ENCODE results near the gene MAP7D3.

MAP7D3 gene

DNA sequence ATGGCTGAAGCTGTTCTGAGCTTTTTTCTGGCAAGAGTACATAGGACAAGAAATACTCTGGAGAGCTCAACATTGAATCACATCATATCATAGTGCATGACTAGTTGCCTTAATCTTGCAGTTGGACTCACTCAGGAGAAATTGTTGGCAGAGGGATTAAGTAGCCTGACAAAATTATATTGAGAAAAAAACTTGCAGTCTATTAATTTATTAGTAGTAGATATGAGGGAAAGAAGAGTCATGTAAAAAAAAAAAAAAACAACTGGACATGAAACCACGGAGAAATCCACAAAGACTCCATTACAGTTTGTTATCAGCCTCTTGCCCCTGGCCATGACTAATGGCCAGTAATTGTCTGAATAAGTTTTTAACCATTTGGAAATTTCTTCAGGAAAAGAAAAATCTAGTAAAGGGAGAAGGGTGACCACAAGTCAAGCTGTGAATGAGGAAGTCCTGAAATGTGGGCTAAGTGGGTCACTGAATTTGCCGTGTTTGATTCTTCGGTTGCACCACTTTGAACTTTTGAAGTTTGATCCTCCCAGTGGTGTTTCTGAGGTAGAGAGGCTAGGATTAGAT is 58.3 kb downstream of the MAP7D3 start:
- no peak overlapping the region for H3K27ac ChIP-seq (replicated peaks; ENCODE audit: low read length)
- no peak overlapping the region for H2BK120ac ChIP-seq (ENCODE audit: low read depth, low read length)
- H3K27me3 ChIP-seq (ENCODE audit: control insufficient read depth in 3 of 3, insufficient read depth in 3 of 3, low read depth in 1 of 3, low read length in 3 of 3) = no peaks in the 10 kb centered on the region
- H3K36me3 ChIP-seq (replicated peaks in 1 of 2; ENCODE audit: control insufficient read depth in 2 of 2, insufficient read depth in 2 of 2, low read length in 2 of 2) = no peaks in the 10 kb centered on the region
- no peak overlapping the region for H3K14ac ChIP-seq (ENCODE audit: low read length)
- H3K4me3 ChIP-seq (ENCODE audit: low read length in 2 of 2) = no peak overlapping the region
- H3K23ac ChIP-seq (ENCODE audit: low read depth, low read length, poor library complexity) = no peak overlapping the region
- WGBS, 2 donors (ENCODE audit: extremely low coverage in 2 of 2, insufficient read length in 2 of 2, insufficient replicate concordance in 1 of 2) = no CpG with 5 or more reads among the region's 3 CpGs
- no peak overlapping the region for H4K8ac ChIP-seq (ENCODE audit: low read depth, low read length)
- no peak overlapping the region for H3K4me2 ChIP-seq (ENCODE audit: insufficient read depth, low read length, poor library complexity, severe bottlenecking)
- H2BK12ac ChIP-seq (ENCODE audit: low read length) = no peak overlapping the region
- H3K79me1 ChIP-seq (ENCODE audit: low read depth, low read length) = peaks cover 2% of the 10 kb centered on the region
- DNase-seq (ENCODE audit: low spot score) = no peak
- no peak overlapping the region for H3K4ac ChIP-seq (ENCODE audit: low read length)
- no peak overlapping the region for H3K18ac ChIP-seq (ENCODE audit: low read length)
- H2BK15ac ChIP-seq (ENCODE audit: low read length) = no peak overlapping the region
- no peak overlapping the region for H3K9ac ChIP-seq (ENCODE audit: low read depth, low read length, poor library complexity)
- no peak overlapping the region for H2AK5ac ChIP-seq (ENCODE audit: low read depth, low read length)
- H3K9me3 ChIP-seq (replicated peaks in 1 of 2; ENCODE audit: control insufficient read depth in 2 of 2, insufficient read depth in 1 of 2, low read depth in 1 of 2, low read length in 2 of 2) = no peaks in the 10 kb centered on the region
- H2BK5ac ChIP-seq (ENCODE audit: low read length) = no peak overlapping the region
- H4K91ac ChIP-seq (ENCODE audit: low read depth, low read length, poor library complexity) = no peak overlapping the region
- no peak overlapping the region for H2AFZ ChIP-seq (ENCODE audit: low read length)
- no peaks in the 10 kb centered on the region for H3K4me1 ChIP-seq (ENCODE audit: control insufficient read depth in 2 of 2, insufficient read depth in 1 of 2, low read depth in 1 of 2, low read length in 2 of 2)

DNA sequence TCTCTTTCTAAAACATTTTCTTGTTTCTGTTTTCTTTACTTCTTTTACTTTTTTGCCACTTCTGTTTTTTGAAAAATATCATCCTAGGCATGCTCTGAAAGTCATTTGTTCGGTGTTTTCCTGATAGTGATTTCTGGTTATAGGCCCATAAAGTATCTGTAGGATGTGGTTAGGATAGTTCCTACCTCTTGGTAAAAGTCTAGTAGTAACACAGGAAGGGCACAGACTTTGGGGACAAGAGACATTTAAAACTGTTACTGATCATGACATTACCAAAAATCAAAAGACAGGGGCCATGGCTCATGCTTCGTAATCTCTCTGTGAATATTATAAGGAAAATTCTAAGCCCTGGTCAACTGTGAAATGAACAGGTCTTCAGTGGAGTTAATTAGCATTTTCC is 59.1 kb downstream of the MAP7D3 start:
- no CpG with 5 or more reads among the region's 2 CpGs for WGBS, 2 donors (ENCODE audit: extremely low coverage in 2 of 2, insufficient read length in 2 of 2, insufficient replicate concordance in 1 of 2)
- H3K4me1 ChIP-seq (ENCODE audit: control insufficient read depth in 2 of 2, insufficient read depth in 1 of 2, low read depth in 1 of 2, low read length in 2 of 2) = no peaks in the 10 kb centered on the region

DNA sequence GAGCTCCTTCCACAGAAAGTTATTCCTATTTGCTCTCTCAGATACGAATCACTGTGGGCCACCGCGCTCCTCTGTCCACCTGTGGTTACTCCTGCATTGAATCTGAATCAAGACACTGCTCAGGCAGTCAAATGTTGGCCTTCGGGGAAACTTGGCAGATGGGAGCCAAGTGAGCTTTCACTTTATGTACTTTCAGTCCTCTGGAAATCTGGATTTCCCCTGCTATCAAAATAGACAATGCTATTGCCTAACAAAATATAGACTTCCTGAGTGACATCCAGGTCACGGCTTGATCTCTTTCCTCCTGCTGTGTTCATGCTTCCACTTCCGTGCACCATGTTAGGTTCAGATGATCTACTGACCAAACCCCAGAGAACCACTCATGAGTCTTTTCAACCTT is 60.0 kb downstream of the MAP7D3 start:
- Histone ChIP-seq H3K4ac (ENCODE audit: low read length) (no peak overlapping the region), H2BK15ac (ENCODE audit: low read length) (no peak overlapping the region), H3K4me3 (ENCODE audit: low read length in 2 of 2) (no peak overlapping the region), H3K9ac (ENCODE audit: low read depth, low read length, poor library complexity) (no peak overlapping the region), H2AK5ac (ENCODE audit: low read depth, low read length) (no peak overlapping the region), H2BK120ac (ENCODE audit: low read depth, low read length) (no peak overlapping the region), H3K79me1 (ENCODE audit: low read depth, low read length) (peaks cover 2% of the 10 kb centered on the region), H3K23ac (ENCODE audit: low read depth, low read length, poor library complexity) (no peak overlapping the region), H3K27ac (replicated peaks; ENCODE audit: low read length) (no peak overlapping the region), H3K36me3 (replicated peaks in 1 of 2; ENCODE audit: control insufficient read depth in 2 of 2, insufficient read depth in 2 of 2, low read length in 2 of 2) (no peaks in the 10 kb centered on the region), H4K8ac (ENCODE audit: low read depth, low read length) (no peak overlapping the region), H3K4me1 (ENCODE audit: control insufficient read depth in 2 of 2, insufficient read depth in 1 of 2, low read depth in 1 of 2, low read length in 2 of 2) (no peaks in the 10 kb centered on the region), H3K9me3 (replicated peaks in 1 of 2; ENCODE audit: control insufficient read depth in 2 of 2, insufficient read depth in 1 of 2, low read depth in 1 of 2, low read length in 2 of 2) (no peaks in the 10 kb centered on the region), H2BK12ac (ENCODE audit: low read length) (no peak overlapping the region), H3K27me3 (ENCODE audit: control insufficient read depth in 3 of 3, insufficient read depth in 3 of 3, low read depth in 1 of 3, low read length in 3 of 3) (no peaks in the 10 kb centered on the region), H2BK5ac (ENCODE audit: low read length) (no peak overlapping the region), H3K4me2 (ENCODE audit: insufficient read depth, low read length, poor library complexity, severe bottlenecking) (no peak overlapping the region), H3K14ac (ENCODE audit: low read length) (no peak overlapping the region), H3K18ac (ENCODE audit: low read length) (no peak overlapping the region), H4K91ac (ENCODE audit: low read depth, low read length, poor library complexity) (no peak overlapping the region), H2AFZ (ENCODE audit: low read length) (no peak overlapping the region)
- no peak for DNase-seq (ENCODE audit: low spot score)
- WGBS, 2 donors (ENCODE audit: extremely low coverage in 2 of 2, insufficient read length in 2 of 2, insufficient replicate concordance in 1 of 2) = no CpG with 5 or more reads among the region's 6 CpGs

More for the DNA sequence above, 59.1 kb downstream of the MAP7D3 start:
- Histone ChIP-seq H3K27me3 (ENCODE audit: control insufficient read depth in 3 of 3, insufficient read depth in 3 of 3, low read depth in 1 of 3, low read length in 3 of 3) (no peaks in the 10 kb centered on the region), H2BK120ac (ENCODE audit: low read depth, low read length) (no peak overlapping the region), H3K4me2 (ENCODE audit: insufficient read depth, low read length, poor library complexity, severe bottlenecking) (no peak overlapping the region), H2BK12ac (ENCODE audit: low read length) (no peak overlapping the region), H3K27ac (replicated peaks; ENCODE audit: low read length) (no peak overlapping the region), H3K79me1 (ENCODE audit: low read depth, low read length) (peaks cover 2% of the 10 kb centered on the region), H3K23ac (ENCODE audit: low read depth, low read length, poor library complexity) (no peak overlapping the region), H2BK15ac (ENCODE audit: low read length) (no peak overlapping the region), H2BK5ac (ENCODE audit: low read length) (no peak overlapping the region), H3K36me3 (replicated peaks in 1 of 2; ENCODE audit: control insufficient read depth in 2 of 2, insufficient read depth in 2 of 2, low read length in 2 of 2) (no peaks in the 10 kb centered on the region), H3K18ac (ENCODE audit: low read length) (no peak overlapping the region), H3K4ac (ENCODE audit: low read length) (no peak overlapping the region), H4K91ac (ENCODE audit: low read depth, low read length, poor library complexity) (no peak overlapping the region), H3K9ac (ENCODE audit: low read depth, low read length, poor library complexity) (no peak overlapping the region), H2AK5ac (ENCODE audit: low read depth, low read length) (no peak overlapping the region), H3K9me3 (replicated peaks in 1 of 2; ENCODE audit: control insufficient read depth in 2 of 2, insufficient read depth in 1 of 2, low read depth in 1 of 2, low read length in 2 of 2) (no peaks in the 10 kb centered on the region), H4K8ac (ENCODE audit: low read depth, low read length) (no peak overlapping the region), H3K4me3 (ENCODE audit: low read length in 2 of 2) (no peak overlapping the region), H3K14ac (ENCODE audit: low read length) (no peak overlapping the region), H2AFZ (ENCODE audit: low read length) (no peak overlapping the region)
- no peak for DNase-seq (ENCODE audit: low spot score)

DNA sequence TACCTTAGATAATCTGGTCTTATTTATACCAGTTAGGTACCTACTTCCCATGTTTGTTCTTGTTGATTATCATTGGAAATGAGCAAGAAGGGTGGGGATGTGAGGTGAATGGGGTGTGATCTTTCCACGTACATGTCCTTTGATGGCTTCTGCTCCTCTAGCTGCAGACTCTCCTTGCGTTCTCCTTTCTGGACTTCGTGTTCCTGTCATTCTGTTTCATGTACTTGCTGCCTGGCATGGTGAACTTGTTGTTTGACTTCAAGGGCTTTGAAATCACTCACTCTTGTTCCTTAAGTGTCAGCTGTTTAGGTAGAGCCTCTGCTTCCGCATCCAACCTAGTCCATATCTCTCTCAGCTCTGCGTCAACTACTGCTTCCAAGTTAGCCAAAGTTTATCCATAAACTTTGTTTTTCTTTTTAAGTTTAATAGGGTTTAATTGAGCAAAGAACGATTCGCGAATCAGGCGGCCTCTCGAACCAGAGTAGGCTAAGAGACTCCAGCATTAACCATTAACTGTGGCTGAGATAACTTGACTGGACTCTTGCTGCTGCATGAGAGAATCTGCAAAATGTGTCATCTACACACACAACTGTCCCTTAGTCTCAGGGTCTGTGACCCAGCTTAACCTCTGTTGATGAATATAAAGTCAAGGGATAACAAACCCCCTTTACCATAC is 61.0 kb downstream of the MAP7D3 start:
- Histone ChIP-seq H3K4me2 (ENCODE audit: insufficient read depth, low read length, poor library complexity, severe bottlenecking) (no peak overlapping the region), H3K14ac (ENCODE audit: low read length) (no peak overlapping the region), H2BK15ac (ENCODE audit: low read length) (no peak overlapping the region), H2BK5ac (ENCODE audit: low read length) (no peak overlapping the region), H3K4ac (ENCODE audit: low read length) (no peak overlapping the region), H2BK12ac (ENCODE audit: low read length) (no peak overlapping the region), H3K36me3 (replicated peaks in 1 of 2; ENCODE audit: control insufficient read depth in 2 of 2, insufficient read depth in 2 of 2, low read length in 2 of 2) (no peaks in the 10 kb centered on the region), H3K23ac (ENCODE audit: low read depth, low read length, poor library complexity) (no peak overlapping the region), H2AFZ (ENCODE audit: low read length) (no peak overlapping the region), H2BK120ac (ENCODE audit: low read depth, low read length) (no peak overlapping the region), H4K8ac (ENCODE audit: low read depth, low read length) (no peak overlapping the region), H3K9ac (ENCODE audit: low read depth, low read length, poor library complexity) (no peak overlapping the region), H3K18ac (ENCODE audit: low read length) (no peak overlapping the region), H3K27me3 (ENCODE audit: control insufficient read depth in 3 of 3, insufficient read depth in 3 of 3, low read depth in 1 of 3, low read length in 3 of 3) (no peaks in the 10 kb centered on the region), H4K91ac (ENCODE audit: low read depth, low read length, poor library complexity) (no peak overlapping the region), H3K79me1 (ENCODE audit: low read depth, low read length) (no peaks in the 10 kb centered on the region), H2AK5ac (ENCODE audit: low read depth, low read length) (no peak overlapping the region), H3K27ac (replicated peaks; ENCODE audit: low read length) (no peak overlapping the region), H3K4me3 (ENCODE audit: low read length in 2 of 2) (no peak overlapping the region), H3K9me3 (replicated peaks in 1 of 2; ENCODE audit: control insufficient read depth in 2 of 2, insufficient read depth in 1 of 2, low read depth in 1 of 2, low read length in 2 of 2) (no peaks in the 10 kb centered on the region), H3K4me1 (ENCODE audit: control insufficient read depth in 2 of 2, insufficient read depth in 1 of 2, low read depth in 1 of 2, low read length in 2 of 2) (no peaks in the 10 kb centered on the region)
- no peak for DNase-seq (ENCODE audit: low spot score)
- WGBS, 2 donors (ENCODE audit: extremely low coverage in 2 of 2, insufficient read length in 2 of 2, insufficient replicate concordance in 1 of 2) = no CpG with 5 or more reads among the region's 10 CpGs
